Gastrocnemius medialis (tissue), 4 donors: ENCODE results near the gene MGST2.

Experiments used
- POLR2A ChIP-seq, 2 donors: fragments of 450-650 bp; IDR thresholded peaks; one replicate each; pipeline ENCODE4 v1.6.1; 2017; ENCODE audit warnings: antibody characterized with exemption in 2 of 2, mild to moderate bottlenecking in 2 of 2, moderate library complexity in 2 of 2
- TF ChIP-seq, protein P1 (sequence below), 5 experiments: fragments of 450-650 bp in 3 of 5; fragments of 200-600 bp in 2 of 5; sonication (generic) in 2 of 5; IDR thresholded peaks in 4 of 5; conservative IDR thresholded peaks in 1 of 5; 1 replicate in 4 of 5; 2 replicates in 1 of 5; pipeline ENCODE4 v1.5.1; 2016 to 2019; ENCODE audit warnings: antibody characterized with exemption in 5 of 5, mild to moderate bottlenecking in 3 of 5, moderate library complexity in 3 of 5

DNA sequence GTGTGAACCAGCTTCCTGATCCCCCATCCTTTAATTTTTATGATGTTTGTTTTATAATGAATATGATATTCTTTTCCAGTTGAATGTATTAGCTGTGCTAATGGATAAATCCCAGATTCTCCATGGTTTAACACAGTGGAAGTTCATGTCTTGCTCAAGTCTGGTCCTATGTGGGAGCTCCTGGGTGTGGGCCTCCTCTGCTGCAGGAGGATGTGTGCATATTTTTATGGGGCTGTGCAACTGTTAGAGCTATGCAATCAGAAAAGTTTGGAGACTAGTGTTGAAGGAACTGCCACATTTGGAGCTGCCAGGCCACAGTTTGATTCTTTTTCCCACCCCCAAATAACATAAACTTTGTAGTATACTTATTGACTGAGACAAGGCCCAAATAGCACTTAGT, 24.8 kb downstream of the MGST2 start:
- TF ChIP-seq, protein P1, sequence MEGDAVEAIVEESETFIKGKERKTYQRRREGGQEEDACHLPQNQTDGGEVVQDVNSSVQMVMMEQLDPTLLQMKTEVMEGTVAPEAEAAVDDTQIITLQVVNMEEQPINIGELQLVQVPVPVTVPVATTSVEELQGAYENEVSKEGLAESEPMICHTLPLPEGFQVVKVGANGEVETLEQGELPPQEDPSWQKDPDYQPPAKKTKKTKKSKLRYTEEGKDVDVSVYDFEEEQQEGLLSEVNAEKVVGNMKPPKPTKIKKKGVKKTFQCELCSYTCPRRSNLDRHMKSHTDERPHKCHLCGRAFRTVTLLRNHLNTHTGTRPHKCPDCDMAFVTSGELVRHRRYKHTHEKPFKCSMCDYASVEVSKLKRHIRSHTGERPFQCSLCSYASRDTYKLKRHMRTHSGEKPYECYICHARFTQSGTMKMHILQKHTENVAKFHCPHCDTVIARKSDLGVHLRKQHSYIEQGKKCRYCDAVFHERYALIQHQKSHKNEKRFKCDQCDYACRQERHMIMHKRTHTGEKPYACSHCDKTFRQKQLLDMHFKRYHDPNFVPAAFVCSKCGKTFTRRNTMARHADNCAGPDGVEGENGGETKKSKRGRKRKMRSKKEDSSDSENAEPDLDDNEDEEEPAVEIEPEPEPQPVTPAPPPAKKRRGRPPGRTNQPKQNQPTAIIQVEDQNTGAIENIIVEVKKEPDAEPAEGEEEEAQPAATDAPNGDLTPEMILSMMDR (IDR thresholded peaks at IDR 0.05 in 4 of 5, conservative IDR thresholded peaks at IDR 0.05 in 1 of 5): no peak
- no peak for TF ChIP-seq POLR2A (IDR thresholded peaks at IDR 0.05)
